Measurements from ENCODE around the gene CAPN11. TPM values are rescaled to one million over a fixed set of nuclear protein-coding genes. Genes with fewer than 3 reads are reported as not detected.
A peak's percentile ranks its signal among the peaks of the same experiment; 100 is the strongest.

The CAPN11 gene
- total and polyA plus RNA-seq, 9 of the 15 experiments (the other 6 are each of a cell fraction or from before 2014, with no cell fraction given), result 0.03 to 0.61 (median 0.17) TPM; not detected in 1

DNA sequence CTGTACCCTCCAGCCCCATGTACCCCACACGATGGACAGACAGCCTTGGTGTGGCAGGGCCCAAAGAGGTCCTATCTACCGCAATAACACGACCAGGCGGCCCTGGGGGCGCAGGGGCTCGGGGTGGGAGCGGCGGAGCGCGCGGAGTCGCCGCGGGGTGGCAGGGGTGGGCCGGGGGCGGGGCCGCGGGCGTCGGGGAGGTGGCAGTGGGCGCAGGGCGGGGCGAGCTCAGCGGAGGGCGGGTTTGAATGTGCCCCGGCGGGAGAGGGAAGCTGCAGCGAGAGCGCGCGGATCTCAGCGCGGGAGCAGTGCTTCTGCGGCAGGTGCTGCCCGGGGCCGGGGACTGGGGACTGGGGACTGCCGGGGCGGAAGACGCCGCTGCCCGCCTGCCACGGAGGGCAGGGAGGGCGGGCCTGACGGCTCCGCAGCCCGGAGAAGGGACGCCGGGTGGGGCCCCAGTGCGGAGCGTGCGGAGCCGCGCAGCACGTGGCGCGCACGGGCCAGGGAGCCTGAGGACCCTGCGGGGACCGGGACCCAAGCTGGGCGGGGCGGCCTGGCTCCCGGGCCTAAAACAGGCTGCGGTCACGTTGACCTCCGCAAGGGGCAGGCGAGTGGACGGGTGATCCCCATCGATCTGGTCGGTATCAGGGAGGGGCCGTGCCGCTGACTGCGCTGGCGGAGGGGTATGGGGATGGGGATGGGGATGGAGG is 64.9 kb downstream of the CAPN11 start, which contains the start of gene SLC29A1 (continued):
- TF ChIP-seq, protein P1, sequence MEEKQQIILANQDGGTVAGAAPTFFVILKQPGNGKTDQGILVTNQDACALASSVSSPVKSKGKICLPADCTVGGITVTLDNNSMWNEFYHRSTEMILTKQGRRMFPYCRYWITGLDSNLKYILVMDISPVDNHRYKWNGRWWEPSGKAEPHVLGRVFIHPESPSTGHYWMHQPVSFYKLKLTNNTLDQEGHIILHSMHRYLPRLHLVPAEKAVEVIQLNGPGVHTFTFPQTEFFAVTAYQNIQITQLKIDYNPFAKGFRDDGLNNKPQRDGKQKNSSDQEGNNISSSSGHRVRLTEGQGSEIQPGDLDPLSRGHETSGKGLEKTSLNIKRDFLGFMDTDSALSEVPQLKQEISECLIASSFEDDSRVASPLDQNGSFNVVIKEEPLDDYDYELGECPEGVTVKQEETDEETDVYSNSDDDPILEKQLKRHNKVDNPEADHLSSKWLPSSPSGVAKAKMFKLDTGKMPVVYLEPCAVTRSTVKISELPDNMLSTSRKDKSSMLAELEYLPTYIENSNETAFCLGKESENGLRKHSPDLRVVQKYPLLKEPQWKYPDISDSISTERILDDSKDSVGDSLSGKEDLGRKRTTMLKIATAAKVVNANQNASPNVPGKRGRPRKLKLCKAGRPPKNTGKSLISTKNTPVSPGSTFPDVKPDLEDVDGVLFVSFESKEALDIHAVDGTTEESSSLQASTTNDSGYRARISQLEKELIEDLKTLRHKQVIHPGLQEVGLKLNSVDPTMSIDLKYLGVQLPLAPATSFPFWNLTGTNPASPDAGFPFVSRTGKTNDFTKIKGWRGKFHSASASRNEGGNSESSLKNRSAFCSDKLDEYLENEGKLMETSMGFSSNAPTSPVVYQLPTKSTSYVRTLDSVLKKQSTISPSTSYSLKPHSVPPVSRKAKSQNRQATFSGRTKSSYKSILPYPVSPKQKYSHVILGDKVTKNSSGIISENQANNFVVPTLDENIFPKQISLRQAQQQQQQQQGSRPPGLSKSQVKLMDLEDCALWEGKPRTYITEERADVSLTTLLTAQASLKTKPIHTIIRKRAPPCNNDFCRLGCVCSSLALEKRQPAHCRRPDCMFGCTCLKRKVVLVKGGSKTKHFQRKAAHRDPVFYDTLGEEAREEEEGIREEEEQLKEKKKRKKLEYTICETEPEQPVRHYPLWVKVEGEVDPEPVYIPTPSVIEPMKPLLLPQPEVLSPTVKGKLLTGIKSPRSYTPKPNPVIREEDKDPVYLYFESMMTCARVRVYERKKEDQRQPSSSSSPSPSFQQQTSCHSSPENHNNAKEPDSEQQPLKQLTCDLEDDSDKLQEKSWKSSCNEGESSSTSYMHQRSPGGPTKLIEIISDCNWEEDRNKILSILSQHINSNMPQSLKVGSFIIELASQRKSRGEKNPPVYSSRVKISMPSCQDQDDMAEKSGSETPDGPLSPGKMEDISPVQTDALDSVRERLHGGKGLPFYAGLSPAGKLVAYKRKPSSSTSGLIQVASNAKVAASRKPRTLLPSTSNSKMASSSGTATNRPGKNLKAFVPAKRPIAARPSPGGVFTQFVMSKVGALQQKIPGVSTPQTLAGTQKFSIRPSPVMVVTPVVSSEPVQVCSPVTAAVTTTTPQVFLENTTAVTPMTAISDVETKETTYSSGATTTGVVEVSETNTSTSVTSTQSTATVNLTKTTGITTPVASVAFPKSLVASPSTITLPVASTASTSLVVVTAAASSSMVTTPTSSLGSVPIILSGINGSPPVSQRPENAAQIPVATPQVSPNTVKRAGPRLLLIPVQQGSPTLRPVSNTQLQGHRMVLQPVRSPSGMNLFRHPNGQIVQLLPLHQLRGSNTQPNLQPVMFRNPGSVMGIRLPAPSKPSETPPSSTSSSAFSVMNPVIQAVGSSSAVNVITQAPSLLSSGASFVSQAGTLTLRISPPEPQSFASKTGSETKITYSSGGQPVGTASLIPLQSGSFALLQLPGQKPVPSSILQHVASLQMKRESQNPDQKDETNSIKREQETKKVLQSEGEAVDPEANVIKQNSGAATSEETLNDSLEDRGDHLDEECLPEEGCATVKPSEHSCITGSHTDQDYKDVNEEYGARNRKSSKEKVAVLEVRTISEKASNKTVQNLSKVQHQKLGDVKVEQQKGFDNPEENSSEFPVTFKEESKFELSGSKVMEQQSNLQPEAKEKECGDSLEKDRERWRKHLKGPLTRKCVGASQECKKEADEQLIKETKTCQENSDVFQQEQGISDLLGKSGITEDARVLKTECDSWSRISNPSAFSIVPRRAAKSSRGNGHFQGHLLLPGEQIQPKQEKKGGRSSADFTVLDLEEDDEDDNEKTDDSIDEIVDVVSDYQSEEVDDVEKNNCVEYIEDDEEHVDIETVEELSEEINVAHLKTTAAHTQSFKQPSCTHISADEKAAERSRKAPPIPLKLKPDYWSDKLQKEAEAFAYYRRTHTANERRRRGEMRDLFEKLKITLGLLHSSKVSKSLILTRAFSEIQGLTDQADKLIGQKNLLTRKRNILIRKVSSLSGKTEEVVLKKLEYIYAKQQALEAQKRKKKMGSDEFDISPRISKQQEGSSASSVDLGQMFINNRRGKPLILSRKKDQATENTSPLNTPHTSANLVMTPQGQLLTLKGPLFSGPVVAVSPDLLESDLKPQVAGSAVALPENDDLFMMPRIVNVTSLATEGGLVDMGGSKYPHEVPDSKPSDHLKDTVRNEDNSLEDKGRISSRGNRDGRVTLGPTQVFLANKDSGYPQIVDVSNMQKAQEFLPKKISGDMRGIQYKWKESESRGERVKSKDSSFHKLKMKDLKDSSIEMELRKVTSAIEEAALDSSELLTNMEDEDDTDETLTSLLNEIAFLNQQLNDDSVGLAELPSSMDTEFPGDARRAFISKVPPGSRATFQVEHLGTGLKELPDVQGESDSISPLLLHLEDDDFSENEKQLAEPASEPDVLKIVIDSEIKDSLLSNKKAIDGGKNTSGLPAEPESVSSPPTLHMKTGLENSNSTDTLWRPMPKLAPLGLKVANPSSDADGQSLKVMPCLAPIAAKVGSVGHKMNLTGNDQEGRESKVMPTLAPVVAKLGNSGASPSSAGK (IDR thresholded peaks at IDR 0.05), result peak; percentile 89
- TF ChIP-seq MECOM (CRISPR knock-in tag; IDR thresholded peaks at IDR 0.05) (no peak), HMG20B (CRISPR knock-in tag; IDR thresholded peaks at IDR 0.05) (no peak), FOXP1 (CRISPR knock-in tag; IDR thresholded peaks at IDR 0.05) (peak; percentile 92), KAT2B (IDR thresholded peaks at IDR 0.05; ENCODE audit: low read depth, low read length) (no peak), BACH1 (tag; IDR thresholded peaks at IDR 0.05) (no peak), THRAP3 (IDR thresholded peaks at IDR 0.05; ENCODE audit: borderline replicate concordance) (no peak), EWSR1 (IDR thresholded peaks at IDR 0.05; ENCODE audit: borderline replicate concordance, low read depth, partially characterized antibody) (no peak), NR3C1 (CRISPR knock-in tag; IDR thresholded peaks at IDR 0.05) (peak; percentile 84; the same call in 1 of the 2 replicates), KDM4B (IDR thresholded peaks at IDR 0.05; ENCODE audit: borderline replicate concordance in 2 of 2, low read depth in 1 of 2) (no peak)
- TF ChIP-seq, protein P2, sequence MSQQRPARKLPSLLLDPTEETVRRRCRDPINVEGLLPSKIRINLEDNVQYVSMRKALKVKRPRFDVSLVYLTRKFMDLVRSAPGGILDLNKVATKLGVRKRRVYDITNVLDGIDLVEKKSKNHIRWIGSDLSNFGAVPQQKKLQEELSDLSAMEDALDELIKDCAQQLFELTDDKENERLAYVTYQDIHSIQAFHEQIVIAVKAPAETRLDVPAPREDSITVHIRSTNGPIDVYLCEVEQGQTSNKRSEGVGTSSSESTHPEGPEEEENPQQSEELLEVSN (IDR thresholded peaks at IDR 0.05; ENCODE audit: borderline replicate concordance in 1 of 2, extremely low read depth in 1 of 2, insufficient read depth in 1 of 2, insufficient read length in 1 of 2, low read depth in 1 of 2, low read length in 1 of 2, poor library complexity in 1 of 2, severe bottlenecking in 1 of 2), result peak; percentile 90 to 96
- TF ChIP-seq, protein P3, sequence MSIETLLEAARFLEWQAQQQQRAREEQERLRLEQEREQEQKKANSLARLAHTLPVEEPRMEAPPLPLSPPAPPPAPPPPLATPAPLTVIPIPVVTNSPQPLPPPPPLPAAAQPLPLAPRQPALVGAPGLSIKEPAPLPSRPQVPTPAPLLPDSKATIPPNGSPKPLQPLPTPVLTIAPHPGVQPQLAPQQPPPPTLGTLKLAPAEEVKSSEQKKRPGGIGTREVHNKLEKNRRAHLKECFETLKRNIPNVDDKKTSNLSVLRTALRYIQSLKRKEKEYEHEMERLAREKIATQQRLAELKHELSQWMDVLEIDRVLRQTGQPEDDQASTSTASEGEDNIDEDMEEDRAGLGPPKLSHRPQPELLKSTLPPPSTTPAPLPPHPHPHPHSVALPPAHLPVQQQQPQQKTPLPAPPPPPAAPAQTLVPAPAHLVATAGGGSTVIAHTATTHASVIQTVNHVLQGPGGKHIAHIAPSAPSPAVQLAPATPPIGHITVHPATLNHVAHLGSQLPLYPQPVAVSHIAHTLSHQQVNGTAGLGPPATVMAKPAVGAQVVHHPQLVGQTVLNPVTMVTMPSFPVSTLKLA (conservative IDR thresholded peaks at IDR 0.05), result peak; percentile 86 to 92

Measured in K562 (cell line).